Esophagus muscularis mucosa (tissue), 3 donors: ENCODE measurements around the gene SNX7.

Experiments
- POLR2A ChIP-seq: fragments of 450-650 bp; IDR thresholded peaks from one replicate; pipeline ENCODE4 v1.6.1; 2017; ENCODE audit warnings: antibody characterized with exemption, moderate library complexity, mild to moderate bottlenecking, low read depth
- POLR2AphosphoS5 ChIP-seq, 2 donors: sonication (generic); formaldehyde crosslinking; IDR thresholded peaks; one replicate each; pipeline ENCODE4 v1.6.1; 2017; ENCODE audit warnings: antibody characterized with exemption in 2 of 2
- TF ChIP-seq, protein P1 (sequence below), 3 experiments: fragments of 200-600 bp in 2 of 3; fragments of 450-650 bp in 1 of 3; sonication (generic) in 2 of 3; IDR thresholded peaks; one replicate each; pipeline ENCODE4 v1.5.1; 2017 to 2019; ENCODE audit warnings: antibody characterized with exemption in 3 of 3, mild to moderate bottlenecking in 2 of 3, moderate library complexity in 1 of 3

DNA sequence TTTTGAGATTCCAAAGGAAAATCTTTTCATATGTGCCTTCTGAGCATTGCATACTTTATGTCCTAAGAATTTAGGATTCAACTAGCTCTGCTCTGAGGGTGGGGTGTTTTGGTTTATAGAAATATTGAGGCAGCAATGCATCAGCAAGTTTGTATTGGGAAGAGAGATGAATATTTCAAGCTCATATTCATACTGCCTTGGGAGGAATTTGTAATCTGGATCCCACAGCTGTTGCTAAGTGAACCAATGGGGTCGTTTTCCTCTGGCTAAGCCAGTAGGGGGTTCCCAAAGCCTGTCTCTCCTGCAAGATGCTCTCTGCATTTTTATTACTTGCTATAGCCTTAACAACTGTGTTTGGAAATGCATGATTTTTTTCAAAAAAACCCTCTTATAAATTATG is 130.6 kb downstream of the SNX7 start:
- TF ChIP-seq, protein P1, sequence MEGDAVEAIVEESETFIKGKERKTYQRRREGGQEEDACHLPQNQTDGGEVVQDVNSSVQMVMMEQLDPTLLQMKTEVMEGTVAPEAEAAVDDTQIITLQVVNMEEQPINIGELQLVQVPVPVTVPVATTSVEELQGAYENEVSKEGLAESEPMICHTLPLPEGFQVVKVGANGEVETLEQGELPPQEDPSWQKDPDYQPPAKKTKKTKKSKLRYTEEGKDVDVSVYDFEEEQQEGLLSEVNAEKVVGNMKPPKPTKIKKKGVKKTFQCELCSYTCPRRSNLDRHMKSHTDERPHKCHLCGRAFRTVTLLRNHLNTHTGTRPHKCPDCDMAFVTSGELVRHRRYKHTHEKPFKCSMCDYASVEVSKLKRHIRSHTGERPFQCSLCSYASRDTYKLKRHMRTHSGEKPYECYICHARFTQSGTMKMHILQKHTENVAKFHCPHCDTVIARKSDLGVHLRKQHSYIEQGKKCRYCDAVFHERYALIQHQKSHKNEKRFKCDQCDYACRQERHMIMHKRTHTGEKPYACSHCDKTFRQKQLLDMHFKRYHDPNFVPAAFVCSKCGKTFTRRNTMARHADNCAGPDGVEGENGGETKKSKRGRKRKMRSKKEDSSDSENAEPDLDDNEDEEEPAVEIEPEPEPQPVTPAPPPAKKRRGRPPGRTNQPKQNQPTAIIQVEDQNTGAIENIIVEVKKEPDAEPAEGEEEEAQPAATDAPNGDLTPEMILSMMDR (IDR thresholded peaks at IDR 0.05), result no peak
- no peak for TF ChIP-seq POLR2A
- no peak for TF ChIP-seq POLR2AphosphoS5 (IDR thresholded peaks at IDR 0.05)
